Thymus (tissue), 11 donors: ENCODE results near the gene APPL1. TPM values are rescaled to one million over a fixed set of nuclear protein-coding genes. Genes with fewer than 3 reads are reported as not detected.
A peak's percentile ranks its signal among the peaks of the same experiment; 100 is the strongest.

Experiments
- DNase-seq, 9 donors: peaks; one replicate each; pipeline ENCODE4 v3.0.0-alpha.2; 2013; ENCODE audit warnings: low spot score in 9 of 9, low read depth in 6 of 9, missing footprints in 1 of 9
- H3K27ac ChIP-seq, 2 donors: one replicate each; pipeline ENCODE4 v1.5.1; 2013; ENCODE audit warnings: control low read depth in 1 of 2, low read depth in 1 of 2, low read length in 1 of 2, mild to moderate bottlenecking in 1 of 2, moderate library complexity in 1 of 2
- H3K27me3 ChIP-seq, 2 donors: one replicate each; pipeline ENCODE4 v1.5.1; 2013; ENCODE audit warnings: low read length in 1 of 2; ENCODE audit not compliant: control insufficient read depth in 2 of 2, insufficient read depth in 1 of 2
- H3K36me3 ChIP-seq, 2 donors: one replicate each; pipeline ENCODE4 v1.5.1; 2013; ENCODE audit warnings: low read length in 1 of 2, mild to moderate bottlenecking in 1 of 2, moderate library complexity in 1 of 2; ENCODE audit not compliant: control insufficient read depth in 2 of 2, insufficient read depth in 2 of 2
- H3K4me1 ChIP-seq, 2 donors: one replicate each; pipeline ENCODE4 v1.5.1; 2013; ENCODE audit warnings: low read length in 2 of 2; ENCODE audit not compliant: control insufficient read depth in 2 of 2, insufficient read depth in 2 of 2
- H3K4me3 ChIP-seq, 2 donors: one replicate each; pipeline ENCODE4 v1.5.1; 2013; ENCODE audit warnings: low read length in 2 of 2, control low read depth in 1 of 2, mild to moderate bottlenecking in 1 of 2
- H3K9me3 ChIP-seq, 2 donors: one replicate each; pipeline ENCODE4 v1.5.1; 2013; ENCODE audit warnings: low read length in 1 of 2, mild to moderate bottlenecking in 1 of 2; ENCODE audit not compliant: control insufficient read depth in 2 of 2, insufficient read depth in 1 of 2
- WGBS: extraction: QIAGEN DNeasy Blood & Tissue Kit; methylation state at CpG from one replicate; pipeline ENCODE4 v1.1.7; 2013; 5-methylcytosine and 5-hydroxymethylcytosine counted together
- polyA plus RNA-seq: library from polyadenylated mRNA; stranded (reverse); fragments of 200-250 nt; gene quantifications from one replicate; pipeline ENCODE4 v1.2.3, GENCODE V29; 2013
- total RNA-seq: library from RNA; stranded (reverse); fragments of 120-200 nt; gene quantifications from one replicate; pipeline ENCODE4 v1.2.4, GENCODE V29; 2013
- donor health status: healthy.

APPL1 gene
- total and polyA plus RNA-seq, 2 donors = 17.7 to 32.2 TPM

GRCh38 chr3:57257678-57258077, 30.1 kb downstream of the APPL1 start:
- DNase-seq = no peak
- no peaks in the 10 kb centered on the region for H3K27me3 ChIP-seq
- H3K4me1 ChIP-seq = no peaks in the 10 kb centered on the region

DNA sequence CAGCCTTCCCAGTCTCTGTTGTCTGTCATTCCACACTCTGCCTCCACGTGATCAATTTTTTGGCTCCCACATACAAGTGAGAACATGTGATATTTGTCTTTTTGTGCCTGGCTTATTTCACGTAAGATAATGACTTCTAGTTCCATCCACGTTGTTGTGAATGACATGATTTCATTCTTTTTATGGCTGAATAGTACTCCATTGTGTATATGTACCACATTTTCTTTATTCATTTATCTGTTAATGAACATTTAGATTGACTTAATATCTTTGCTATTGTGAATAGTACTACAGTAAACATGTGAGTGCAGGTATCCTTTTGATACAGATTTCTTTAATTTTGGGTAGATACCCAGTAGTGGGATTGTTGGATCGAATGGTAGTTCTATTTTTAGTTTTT, 33.6 kb downstream of the APPL1 start:
- DNase-seq = no peak
- H3K36me3 ChIP-seq = peaks cover 16 to 45% of the 10 kb centered on the region in 2 donors
- 100% methylated on average over 4 of the region's 4 CpGs for WGBS

More at GRCh38 chr3:57257678-57258077, 30.1 kb downstream of the APPL1 start:
- no peak overlapping the region for H3K27ac ChIP-seq
- H3K9me3 ChIP-seq = no peaks in the 10 kb centered on the region
- peaks cover 23 to 51% of the 10 kb centered on the region in 2 donors for H3K36me3 ChIP-seq
- H3K4me3 ChIP-seq = no peak overlapping the region

GRCh38 chr3:57261929-57262328, 34.4 kb downstream of the APPL1 start:
- H3K27ac ChIP-seq = no peak overlapping the region
- H3K9me3 ChIP-seq = no peaks in the 10 kb centered on the region
- WGBS = 98% methylated on average over 3 of the region's 3 CpGs
- no peaks in the 10 kb centered on the region for H3K27me3 ChIP-seq
- DNase-seq = no peak
- no peak overlapping the region for H3K4me3 ChIP-seq
- H3K4me1 ChIP-seq = no peaks in the 10 kb centered on the region
- H3K36me3 ChIP-seq = peaks cover 16 to 46% of the 10 kb centered on the region in 2 donors

More for the DNA sequence above, 33.6 kb downstream of the APPL1 start:
- H3K27me3 ChIP-seq = no peaks in the 10 kb centered on the region
- H3K27ac ChIP-seq = no peak overlapping the region
- H3K4me3 ChIP-seq = no peak overlapping the region
- H3K9me3 ChIP-seq = no peaks in the 10 kb centered on the region
- no peaks in the 10 kb centered on the region for H3K4me1 ChIP-seq

DNA sequence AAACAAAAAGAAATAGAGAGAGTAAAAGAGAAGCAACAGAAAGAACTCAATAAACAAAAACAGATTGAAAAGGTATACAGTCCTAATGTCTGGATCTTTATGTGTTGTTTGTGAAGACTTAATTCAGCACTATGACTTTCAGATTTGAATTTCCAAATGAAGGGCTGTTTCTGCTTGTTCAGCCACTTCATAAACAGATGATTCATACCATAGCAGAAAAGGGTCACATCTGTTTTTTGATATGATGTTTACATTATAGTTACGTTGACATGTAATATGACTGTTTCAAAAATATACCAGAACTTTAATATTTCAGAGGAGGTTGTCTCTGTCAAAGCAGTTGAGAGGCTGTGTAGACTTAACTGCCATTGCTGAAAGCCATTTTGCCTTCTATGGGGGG, 40.9 kb downstream of the APPL1 start:
- no peak for DNase-seq
- H3K36me3 ChIP-seq = peaks cover 13 to 35% of the 10 kb centered on the region in 2 donors
- no peaks in the 10 kb centered on the region for H3K27me3 ChIP-seq
- no peaks in the 10 kb centered on the region for H3K9me3 ChIP-seq
- H3K4me1 ChIP-seq = no peaks in the 10 kb centered on the region
- 98% methylated on average over 1 of the region's 1 CpG for WGBS
- H3K4me3 ChIP-seq = no peak overlapping the region
- H3K27ac ChIP-seq = no peak overlapping the region

DNA sequence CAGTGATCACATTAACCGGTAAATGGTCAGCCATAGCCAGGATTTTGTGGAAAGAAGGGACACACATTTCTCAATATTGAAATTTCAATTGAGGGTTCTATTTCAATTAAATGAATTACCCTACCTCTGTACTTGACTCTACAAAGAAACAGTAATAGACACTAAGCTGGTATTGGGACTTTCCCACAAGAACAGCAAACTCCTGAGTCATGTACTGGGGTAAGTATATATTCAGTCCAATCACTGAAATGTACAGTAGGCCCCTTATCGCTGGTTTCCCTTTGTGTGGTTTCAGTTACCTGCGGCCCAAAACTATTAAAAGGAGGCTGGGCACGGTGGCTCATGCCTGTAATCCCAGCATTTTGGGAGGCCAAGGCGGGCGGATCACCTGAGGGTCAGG, 47.3 kb downstream of the APPL1 start:
- no peak for DNase-seq
- Histone ChIP-seq H3K4me1 (no peaks in the 10 kb centered on the region), H3K36me3 (peaks cover 0 to 14% of the 10 kb centered on the region in 2 donors), H3K9me3 (peaks cover 0 to 5% of the 10 kb centered on the region in 2 donors), H3K27me3 (no peaks in the 10 kb centered on the region), H3K27ac (no peak overlapping the region), H3K4me3 (no peak overlapping the region)
- 97% methylated on average over 6 of the region's 6 CpGs for WGBS

GRCh38 chr3:57275393-57275792, 47.9 kb downstream of the APPL1 start:
- H3K36me3 ChIP-seq = peaks cover 0 to 10% of the 10 kb centered on the region in 2 donors
- no peaks in the 10 kb centered on the region for H3K27me3 ChIP-seq
- no peaks in the 10 kb centered on the region for H3K4me1 ChIP-seq
- peaks cover 0 to 6% of the 10 kb centered on the region in 2 donors for H3K9me3 ChIP-seq
- WGBS = 97% methylated on average over 2 of the region's 2 CpGs
- no peak overlapping the region for H3K27ac ChIP-seq
- DNase-seq = no peak
- no peak overlapping the region for H3K4me3 ChIP-seq

DNA sequence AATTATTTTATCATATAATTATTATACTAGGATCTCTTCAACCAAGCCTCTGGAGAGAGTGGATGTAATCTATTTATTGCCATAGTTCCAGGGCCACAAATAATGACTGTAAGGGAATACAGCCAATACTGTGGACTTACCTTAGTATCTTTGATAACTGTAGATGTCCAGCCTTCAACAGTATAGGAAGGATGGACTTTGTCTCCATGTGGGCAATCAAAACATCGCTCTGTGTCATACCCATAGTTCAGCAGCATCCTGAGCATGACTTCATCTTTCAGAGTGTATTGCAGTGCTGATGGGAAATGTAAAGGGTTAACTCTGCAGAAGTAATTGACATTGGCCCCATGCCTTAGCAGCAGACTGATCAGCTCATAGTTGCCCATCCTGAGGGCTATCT, 50.7 kb downstream of the APPL1 start:
- WGBS = 98% methylated on average over 1 of the region's 1 CpG

DNA sequence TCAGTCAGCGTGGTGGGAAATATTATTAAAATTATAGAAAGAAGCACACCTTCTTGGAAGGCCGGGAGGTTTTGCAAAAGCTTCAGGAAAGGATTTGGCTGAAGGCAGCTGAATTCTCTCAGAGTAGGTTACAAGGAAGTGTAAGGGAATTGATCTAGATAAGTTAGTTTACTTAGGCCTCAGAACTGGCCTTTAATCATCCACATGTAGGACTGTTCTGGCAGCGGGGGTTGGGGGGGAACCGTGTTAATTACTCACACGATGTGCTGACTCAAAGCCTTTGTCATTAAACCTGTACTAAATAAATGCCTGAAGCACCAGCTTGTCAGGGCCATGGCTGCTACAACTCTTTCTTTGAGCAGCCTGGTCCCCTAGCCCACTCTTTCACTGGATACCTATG, 52.2 kb downstream of the APPL1 start:
- Histone ChIP-seq H3K36me3 (peaks cover 0 to under 1% of the 10 kb centered on the region in 2 donors), H3K27me3 (no peaks in the 10 kb centered on the region), H3K4me1 (no peaks in the 10 kb centered on the region), H3K9me3 (peaks cover 0 to 6% of the 10 kb centered on the region in 2 donors), H3K27ac (no peak overlapping the region), H3K4me3 (no peak overlapping the region)
- 97% methylated on average over 5 of the region's 5 CpGs for WGBS
- no peak for DNase-seq

More for the DNA sequence above, 50.7 kb downstream of the APPL1 start:
- Histone ChIP-seq H3K4me3 (no peak overlapping the region), H3K36me3 (peaks cover 0 to 5% of the 10 kb centered on the region in 2 donors), H3K9me3 (peaks cover 0 to 6% of the 10 kb centered on the region in 2 donors), H3K27me3 (no peaks in the 10 kb centered on the region), H3K4me1 (no peaks in the 10 kb centered on the region), H3K27ac (no peak overlapping the region)
- no peak for DNase-seq

- no peak overlapping the region for H3K27ac ChIP-seq
- no peaks in the 10 kb centered on the region for H3K4me1 ChIP-seq
- H3K36me3 ChIP-seq = no peaks in the 10 kb centered on the region
- DNase-seq = peak in 1 of 9 donors; percentile 5
- 10% methylated on average over 1 of the region's 1 CpG for WGBS
- no peak overlapping the region for H3K4me3 ChIP-seq
- H3K9me3 ChIP-seq = peaks cover 0 to 6% of the 10 kb centered on the region in 2 donors
- no peaks in the 10 kb centered on the region for H3K27me3 ChIP-seq
These were observed 54.2 kb downstream of the APPL1 start for GRCh38 chr3:57281715-57282114.

DNA sequence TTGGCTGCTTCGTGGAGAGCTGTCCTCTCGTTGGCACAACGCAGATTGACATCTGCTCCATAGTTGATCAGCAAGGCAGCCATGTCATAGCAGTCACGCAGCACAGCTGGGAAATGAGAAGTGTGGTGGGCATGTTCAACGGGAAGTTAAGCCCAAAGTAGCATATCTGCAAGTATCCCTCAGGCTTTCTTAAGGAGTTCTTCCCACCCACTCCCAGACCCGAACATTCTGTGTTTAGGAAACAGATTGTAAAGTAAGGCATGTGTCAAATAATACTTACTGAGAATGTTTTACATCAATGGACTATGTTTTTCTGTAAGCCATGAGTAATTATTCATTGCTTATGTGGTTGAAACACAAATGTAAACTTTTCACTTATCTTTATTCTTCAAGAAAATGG, 55.8 kb downstream of the APPL1 start:
- 90% methylated on average over 6 of the region's 6 CpGs for WGBS
- Histone ChIP-seq H3K9me3 (peaks cover 0 to 6% of the 10 kb centered on the region in 2 donors), H3K27ac (no peak overlapping the region), H3K27me3 (no peaks in the 10 kb centered on the region), H3K36me3 (no peaks in the 10 kb centered on the region), H3K4me1 (no peaks in the 10 kb centered on the region), H3K4me3 (no peak overlapping the region)
- DNase-seq = no peak
